Erythroblast (primary cell): ENCODE measurements around the gene UNC119.

Experiments used
- DNase-seq, 2 experiments: peaks; one replicate each; lab custom pipeline; 2025; lab: John Stamatoyannopoulos, UW
- GATA1 ChIP-seq: IDR thresholded peaks from 2 replicates; pipeline ENCODE4 v1.6.1; 2011; ENCODE audit warnings: low read depth, mild to moderate bottlenecking, control low read depth, low read length, moderate library complexity
- POLR2A ChIP-seq: IDR thresholded peaks from 2 replicates; pipeline ENCODE4 v1.6.1; 2011; ENCODE audit warnings: mild to moderate bottlenecking, low read length

UNC119 gene

GRCh38 chr17:28567604-28568003, 15.2 kb upstream of the UNC119 start:
- TF ChIP-seq POLR2A: no peak
- no peak for TF ChIP-seq GATA1
- DNase-seq: no peak

GRCh38 chr17:28563475-28563874, 11.1 kb upstream of the UNC119 start:
- TF ChIP-seq POLR2A (no peak), GATA1 (no peak)
- no peak for DNase-seq

DNA sequence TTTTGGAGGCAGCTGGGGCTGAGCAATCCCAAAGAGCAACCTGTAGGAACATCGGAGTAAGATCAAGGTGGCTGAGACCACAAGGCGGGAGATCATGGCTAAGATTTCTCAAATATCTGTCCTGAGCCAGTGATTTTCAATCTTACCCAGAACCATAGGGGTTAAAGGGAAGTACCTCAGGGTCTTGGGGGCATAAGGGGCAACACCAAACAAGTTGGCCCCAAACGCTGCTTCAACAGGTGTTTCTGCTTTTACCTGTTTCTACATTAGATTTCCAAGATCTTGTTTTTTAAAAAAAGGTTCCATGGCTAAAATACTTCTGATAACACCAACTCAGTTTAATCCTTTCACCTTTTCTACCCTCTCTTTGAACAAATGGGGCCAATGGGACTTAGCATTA, 2.6 kb upstream of the UNC119 start:
- DNase-seq: no peak
- TF ChIP-seq GATA1 (no peak), POLR2A (no peak)

GRCh38 chr17:28554565-28554964, 2.1 kb upstream of the UNC119 start:
- no peak for TF ChIP-seq POLR2A
- no peak for TF ChIP-seq GATA1
- no peak for DNase-seq

DNA sequence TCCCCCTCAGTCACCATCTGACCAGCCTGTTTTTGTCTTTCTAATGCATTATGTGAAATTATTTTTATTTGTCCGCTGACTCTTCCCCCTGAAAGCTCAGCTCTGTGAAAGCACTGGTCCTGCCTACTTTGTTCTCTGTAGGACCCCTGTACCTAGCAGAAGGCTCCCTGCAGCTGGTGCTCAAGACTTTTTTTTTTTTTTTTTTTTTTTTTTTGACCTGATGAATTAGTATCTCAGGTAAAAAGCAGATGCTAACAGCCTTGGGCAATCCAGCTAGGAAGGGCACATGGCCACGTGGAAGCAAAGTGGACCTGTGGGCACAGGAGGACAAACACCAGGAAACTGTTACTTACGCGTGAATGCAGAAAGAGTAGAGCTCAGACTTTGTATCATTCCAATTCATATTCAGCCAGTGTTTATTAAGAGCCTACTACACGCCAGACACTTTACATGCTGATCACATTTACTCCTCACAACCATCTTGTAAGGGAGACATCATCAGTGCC, 629 bp upstream of the UNC119 start:
- no peak for TF ChIP-seq POLR2A
- no peak for TF ChIP-seq GATA1
- no peak for DNase-seq

DNA sequence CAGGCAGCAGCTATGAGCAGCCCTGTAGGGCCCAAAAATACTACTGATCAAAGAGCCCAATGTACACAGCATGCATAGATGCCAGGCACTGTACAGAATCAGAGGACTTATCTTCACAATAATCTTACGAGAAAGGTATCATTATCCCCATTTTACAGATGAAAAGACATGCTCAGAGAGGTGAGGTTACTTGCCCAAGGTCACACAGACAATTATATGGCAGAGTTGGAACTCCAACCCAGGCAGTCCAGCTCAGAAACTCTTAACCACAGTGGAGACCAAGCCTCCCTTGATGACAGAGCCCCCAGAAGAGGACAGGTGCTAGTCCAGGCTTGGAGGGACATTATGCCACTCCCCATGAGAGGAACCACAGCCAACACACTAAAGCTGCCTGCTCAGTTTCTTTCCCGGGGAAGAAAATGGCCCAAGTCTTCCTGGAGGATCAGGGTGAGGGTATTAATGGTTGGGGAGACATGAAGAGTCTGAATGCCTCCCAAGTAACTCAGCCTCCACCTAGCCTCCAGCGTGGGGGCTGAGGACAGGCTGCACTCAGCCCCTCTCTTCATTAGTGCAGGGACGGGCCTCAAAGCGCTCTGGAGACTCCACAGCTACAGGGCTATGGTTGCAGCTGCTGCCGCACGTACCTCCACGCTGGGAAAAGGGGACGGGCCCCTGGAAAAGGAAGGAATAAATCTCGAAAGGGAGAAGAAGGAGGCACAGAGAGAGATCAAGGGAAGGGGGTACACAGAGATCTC, 826 bp downstream of the UNC119 start:
- TF ChIP-seq POLR2A (no peak), GATA1 (no peak)
- no peak for DNase-seq

DNA sequence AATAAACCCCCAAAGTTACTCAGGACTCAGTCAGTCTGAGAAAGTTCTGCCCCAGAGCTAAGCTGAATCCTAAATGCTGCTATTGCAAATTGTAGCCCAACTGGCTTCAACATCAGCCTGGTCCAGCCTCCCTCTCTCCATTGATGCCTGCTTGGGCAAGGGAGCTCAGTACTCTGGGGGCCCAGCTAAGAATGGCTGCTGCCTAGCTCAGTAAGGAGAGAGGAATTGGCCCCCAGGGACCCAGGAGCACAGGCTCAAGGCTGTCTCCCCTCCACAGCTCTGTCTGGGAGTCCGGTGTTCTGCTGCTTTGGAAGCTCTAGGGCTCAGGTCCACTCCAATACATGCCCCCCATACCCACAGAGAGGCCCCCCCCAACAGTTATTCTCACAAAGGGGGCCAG, 1.6 kb downstream of the UNC119 start:
- TF ChIP-seq POLR2A (no peak), GATA1 (no peak)
- no peak for DNase-seq

DNA sequence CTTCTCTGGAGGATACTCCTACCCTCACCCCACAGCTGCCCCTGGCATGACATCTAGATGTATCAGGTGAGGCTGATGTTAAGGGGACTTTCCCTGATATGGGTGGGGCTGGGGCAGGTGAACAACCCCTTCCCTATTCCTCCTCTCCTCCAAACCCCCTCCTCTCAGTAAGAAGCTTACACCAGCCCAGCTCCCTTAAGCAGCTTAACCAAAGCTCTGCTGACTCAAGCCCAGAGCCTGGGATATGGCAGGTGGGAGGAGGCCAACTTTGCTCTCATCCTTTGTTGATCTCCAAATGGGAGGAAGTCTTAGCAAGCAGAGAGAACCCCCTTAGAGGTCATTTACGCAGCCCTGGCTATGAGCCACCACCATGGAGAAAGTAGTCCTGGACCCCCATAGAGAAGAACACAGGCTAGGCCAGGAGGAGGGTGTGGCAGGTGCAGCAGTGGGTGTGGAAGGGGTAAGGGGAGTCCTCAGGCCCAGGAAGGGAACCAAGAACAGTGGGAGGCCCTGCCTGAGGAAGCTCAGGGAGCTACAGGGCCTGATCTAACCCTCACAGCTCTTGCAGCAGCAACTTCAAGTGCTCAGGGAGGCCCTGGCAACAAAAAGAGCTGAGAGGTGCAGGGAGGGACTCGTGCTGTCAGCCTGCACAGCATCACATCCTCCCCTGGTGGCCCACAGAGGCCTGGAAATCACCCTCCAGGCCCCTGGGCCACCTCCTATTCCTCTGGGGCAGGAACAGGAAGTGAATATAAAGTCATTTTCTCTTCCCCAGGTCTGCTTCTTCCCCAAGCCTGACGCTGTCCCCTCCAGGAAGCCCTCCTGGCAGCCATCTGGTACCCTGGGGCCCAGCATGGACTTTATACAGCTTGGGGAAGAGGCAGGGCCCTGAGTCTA, 2.9 kb downstream of the UNC119 start:
- DNase-seq: no peak
- no peak for TF ChIP-seq GATA1
- TF ChIP-seq POLR2A: no peak

DNA sequence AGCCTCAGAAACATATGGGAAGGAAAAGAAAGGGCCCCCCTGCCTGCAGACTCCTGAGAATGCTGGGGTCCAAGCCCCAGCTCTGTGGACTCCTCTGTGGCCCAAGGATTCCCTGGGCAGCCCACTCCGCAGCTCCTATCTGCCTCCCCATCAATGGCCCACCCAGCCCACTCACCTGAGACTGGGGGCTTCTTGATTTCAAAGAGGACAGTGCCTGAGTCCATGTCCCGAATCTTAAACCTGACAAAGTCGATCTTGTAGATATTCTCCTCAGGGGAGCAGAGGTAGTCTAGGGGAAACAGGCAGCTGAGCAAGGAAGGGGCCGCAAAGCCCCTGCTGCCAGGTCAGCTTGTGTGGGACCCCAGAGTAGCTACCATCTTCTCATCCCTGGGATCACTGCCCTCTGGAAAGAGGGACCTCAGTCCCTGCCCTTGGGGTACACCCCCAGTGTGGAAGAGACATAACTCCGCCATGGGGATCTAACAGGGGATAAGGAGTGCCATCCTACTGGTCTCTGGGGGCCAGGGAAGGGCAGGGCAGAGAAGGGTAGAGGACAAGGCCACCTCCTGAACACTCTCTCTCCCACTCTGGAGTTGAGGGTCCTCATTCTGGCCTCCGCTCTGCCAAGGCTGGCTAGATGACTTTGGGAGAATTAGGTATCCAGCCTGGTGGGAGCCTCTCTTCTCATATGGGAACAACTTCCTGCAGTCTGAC, 3.9 kb downstream of the UNC119 start:
- TF ChIP-seq POLR2A (no peak), GATA1 (no peak)
- DNase-seq: no peak

DNA sequence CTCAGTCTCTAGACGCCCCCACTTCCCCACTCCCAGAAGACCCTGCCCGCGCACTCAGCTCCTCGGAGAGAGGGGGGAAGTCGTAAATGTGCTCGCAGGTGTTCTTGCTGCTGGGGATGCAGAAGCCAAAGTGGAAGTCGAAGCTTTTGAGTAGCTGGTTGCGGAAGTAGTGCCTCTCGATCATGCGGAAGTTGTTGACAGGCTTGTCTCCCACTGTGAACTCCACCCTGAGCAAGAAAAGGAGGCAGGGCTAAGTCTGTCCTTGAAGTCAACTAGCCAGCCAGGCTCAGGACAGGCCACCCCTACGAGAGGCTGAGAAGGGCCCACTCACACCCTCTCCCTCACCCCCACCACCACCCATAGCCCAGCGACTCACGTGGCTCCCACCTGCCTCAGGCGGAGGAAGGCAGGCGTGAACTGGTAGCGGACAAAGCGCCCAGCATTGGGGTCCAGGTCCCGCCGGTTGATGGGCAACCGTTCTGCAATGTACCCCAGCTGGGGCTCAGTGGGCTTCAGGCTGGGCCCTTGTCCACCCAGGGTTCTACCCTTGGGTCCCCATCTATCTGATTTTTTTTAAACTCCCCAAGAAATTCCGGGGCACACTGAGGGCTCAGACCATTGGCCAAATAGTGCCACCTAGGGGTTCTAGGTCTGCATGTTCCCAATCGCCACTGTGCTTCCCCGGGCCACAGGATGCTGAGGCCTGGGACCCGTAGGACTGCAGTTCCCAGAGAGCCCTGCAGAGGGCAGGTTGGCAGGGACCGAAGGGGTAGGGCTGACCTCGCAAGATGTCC, 4.6 kb downstream of the UNC119 start:
- no peak for TF ChIP-seq GATA1
- TF ChIP-seq POLR2A: no peak
- peak; percentile 73 to 80 for DNase-seq

DNA sequence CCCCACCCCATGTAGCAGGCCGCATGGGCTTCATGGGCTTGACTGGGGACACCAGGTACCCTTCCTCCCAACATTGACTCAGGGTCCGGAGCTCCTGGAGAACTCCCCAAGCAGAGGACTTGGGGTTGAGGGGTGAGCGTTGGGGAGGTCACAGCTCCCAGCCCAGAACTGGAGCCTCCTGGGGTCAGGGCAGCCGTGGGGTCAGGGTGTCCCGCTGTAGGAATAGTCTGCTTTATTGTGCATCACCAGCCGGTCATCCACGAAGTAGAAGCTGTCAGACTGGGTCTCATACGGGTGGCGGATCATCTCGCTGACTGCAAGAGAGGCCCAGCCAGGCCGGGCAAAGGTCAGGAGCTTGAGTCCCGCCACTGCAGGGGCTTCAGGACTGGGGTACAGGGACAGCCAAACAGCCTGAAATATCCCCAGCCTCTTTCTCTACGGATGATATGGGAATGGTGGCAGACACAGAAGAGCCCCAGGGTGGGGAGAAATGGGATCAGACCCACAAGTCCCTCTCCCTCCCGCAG, 5.3 kb downstream of the UNC119 start:
- TF ChIP-seq POLR2A: no peak
- no peak for DNase-seq

- DNase-seq: no peak
- TF ChIP-seq POLR2A (no peak), GATA1 (no peak)
Measured at GRCh38 chr17:28545787-28546415, 6.5 kb downstream of the UNC119 start.

DNA sequence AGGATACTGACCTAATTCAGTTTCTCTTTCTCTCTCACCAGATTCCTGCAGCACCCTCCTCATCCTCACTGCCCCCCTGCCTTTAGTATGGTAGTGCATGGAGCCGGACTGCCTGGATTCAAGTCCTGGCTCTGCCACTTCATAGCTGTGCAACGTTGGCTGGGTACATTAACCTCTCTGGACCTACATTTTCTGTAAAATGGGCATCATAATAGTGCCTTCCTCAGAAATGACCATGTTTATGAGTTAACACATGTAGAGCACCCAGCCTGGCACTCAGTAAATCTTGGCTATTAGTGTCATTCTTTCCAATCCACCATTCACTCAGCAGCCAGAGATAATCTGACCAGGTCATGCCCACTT, 7.3 kb downstream of the UNC119 start:
- TF ChIP-seq GATA1: no peak
- no peak for TF ChIP-seq POLR2A
- no peak for DNase-seq
